Fibroblast of skin of back (primary cell): Measurements from ENCODE around the gene GPR161.

ENCODE experiments used
- DNase-seq: peaks from one replicate; pipeline ENCODE4 v3.0.0-alpha.2; 2013

The GPR161 gene

DNA sequence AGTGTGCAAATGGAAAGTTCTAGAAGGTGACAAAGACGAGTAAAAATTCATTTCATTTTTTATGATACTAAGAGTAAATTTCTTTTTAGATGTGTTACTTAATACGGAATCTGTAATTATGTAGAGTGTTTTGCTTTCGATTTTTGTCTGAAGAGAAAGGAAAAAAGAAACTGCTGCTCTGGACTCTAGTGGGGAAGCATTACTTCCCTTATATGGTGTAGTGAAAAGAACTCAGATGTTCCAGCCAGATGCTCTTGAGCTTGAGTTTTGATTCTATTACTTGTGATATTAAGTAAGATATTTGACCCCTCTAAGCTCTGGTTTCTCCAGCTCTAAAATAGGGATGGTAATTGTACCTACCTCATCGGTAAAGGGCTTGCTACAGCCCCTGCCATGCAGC, 12.2 kb upstream of the GPR161 start:
- no peak for DNase-seq

GRCh38 chr1:168146626-168147025, 9.9 kb upstream of the GPR161 start:
- no peak for DNase-seq

GRCh38 chr1:168146160-168146539, 9.4 kb upstream of the GPR161 start:
- no peak for DNase-seq

GRCh38 chr1:168145184-168146159, 8.7 kb upstream of the GPR161 start:
- DNase-seq: peak; percentile 77

GRCh38 chr1:168141871-168142385, 5.2 kb upstream of the GPR161 start:
- DNase-seq: no peak

DNA sequence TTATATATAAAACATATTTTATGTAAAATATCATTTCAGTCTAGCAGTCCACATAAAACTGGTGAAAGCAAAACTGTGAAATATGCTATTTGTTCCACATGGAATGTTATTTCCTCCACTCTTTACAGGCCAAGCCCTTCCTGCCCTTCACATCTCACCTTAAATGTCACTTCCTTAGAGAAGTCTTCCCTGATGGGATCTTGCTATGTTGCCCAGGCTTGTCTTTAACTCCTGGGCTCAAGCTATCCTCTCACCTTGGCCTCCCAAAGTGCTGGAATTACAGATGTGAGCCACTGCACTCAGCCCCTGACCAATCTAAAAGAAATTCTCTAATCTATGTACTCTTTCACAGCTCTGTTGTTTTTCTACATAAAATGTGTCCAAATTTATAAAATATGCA, 2.3 kb upstream of the GPR161 start:
- DNase-seq: no peak

DNA sequence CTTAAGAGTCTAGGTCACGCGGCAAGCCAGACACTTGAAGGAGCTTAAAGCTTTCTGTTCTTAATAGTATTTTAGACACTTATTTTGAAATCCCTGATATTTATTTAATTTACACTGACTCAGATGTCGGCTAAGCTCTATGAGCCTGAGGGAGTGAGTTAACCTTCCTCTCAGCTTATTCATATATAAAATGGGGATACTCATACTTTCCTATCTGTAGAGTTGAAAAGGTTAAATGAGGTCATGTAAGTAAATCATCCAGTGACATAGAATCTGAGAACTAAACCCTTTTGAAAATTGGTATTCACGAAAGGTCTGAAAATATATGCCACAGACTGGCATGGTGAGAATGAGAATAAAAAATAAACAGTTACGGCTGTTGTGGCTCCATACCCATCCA, 1.4 kb upstream of the GPR161 start:
- DNase-seq: peak; percentile 48

DNA sequence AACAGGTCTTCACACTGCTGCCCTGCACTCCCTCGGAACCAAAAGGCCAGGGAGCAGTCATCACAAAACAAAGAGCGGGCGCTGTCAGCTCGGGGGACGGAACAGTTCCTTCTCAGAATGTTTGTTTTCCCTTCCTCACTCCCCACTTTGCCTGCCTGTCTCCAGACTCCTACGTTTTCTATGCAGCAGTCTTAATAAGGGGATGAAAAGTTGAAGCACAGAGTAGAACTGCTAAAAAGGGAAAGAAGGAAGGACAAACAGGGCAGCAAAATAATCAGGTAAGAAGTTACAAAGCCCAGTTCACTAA, 738 bp upstream of the GPR161 start:
- peak; percentile 42 for DNase-seq

DNA sequence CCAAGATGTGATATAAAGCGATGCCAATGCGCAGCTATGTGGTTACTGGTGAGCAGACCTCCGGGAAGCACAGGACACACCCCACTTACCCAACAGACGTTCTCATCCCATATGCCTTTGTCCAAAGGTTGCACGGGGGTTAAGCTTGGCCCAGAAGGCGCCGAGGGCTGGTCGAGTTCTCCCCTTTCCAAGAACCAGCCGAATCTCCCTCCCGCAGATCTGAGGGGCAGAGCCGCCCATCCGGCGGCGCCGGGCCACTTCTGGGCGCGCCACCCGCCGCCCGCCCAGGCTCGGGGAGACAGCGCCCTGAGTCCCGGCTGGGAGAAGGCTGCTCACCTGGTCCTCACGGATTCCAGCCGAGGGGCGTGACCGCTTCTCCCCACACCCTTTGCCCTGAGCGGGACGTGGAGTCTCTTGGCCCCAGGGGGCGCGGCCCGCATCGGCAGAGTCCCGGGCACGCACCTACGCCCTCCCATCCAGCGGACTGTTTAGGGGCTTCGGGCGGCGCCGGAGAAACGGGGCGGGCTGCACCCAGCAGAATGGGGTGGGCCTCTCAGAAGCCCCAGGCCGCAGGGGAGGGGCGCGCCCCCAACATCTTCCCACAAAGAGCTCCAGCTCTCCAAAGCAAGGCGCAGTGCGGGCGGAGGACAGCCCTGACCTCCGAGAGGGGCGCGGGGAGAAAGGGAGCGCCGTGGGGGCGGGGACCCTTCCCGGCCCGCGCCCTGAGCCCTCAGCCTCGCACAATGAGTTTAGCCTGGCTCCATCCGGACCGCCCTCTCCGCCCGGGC, 615 bp downstream of the GPR161 start:
- DNase-seq: no peak

GRCh38 chr1:168135116-168135920, 1.4 kb downstream of the GPR161 start:
- no peak for DNase-seq

GRCh38 chr1:168134642-168135041, 2.1 kb downstream of the GPR161 start:
- no peak for DNase-seq

DNA sequence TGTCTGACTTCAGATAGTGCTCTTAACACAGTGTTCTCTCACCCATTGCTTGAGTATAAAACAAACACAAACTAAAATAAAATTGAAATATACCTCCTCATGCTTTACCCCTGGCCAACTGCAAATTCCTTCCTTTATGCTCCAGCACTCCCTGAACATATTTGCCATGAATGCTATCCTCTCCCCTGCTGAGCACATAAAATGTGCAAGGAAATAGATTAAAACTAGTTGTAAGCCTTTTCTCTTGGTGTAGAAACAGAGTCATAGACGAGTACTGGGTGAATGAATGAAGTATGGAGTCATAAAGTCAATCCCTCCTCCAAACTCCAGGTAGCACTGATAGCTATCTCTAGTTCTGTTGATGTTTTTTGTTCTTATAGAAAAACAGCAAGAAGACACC, 2.6 kb downstream of the GPR161 start:
- DNase-seq: no peak

- no peak for DNase-seq
Observed at GRCh38 chr1:168129933-168130332, 6.8 kb downstream of the GPR161 start.

GRCh38 chr1:168127503-168127902, 9.2 kb downstream of the GPR161 start:
- DNase-seq: no peak

GRCh38 chr1:168125051-168125450, 11.7 kb downstream of the GPR161 start:
- no peak for DNase-seq

DNA sequence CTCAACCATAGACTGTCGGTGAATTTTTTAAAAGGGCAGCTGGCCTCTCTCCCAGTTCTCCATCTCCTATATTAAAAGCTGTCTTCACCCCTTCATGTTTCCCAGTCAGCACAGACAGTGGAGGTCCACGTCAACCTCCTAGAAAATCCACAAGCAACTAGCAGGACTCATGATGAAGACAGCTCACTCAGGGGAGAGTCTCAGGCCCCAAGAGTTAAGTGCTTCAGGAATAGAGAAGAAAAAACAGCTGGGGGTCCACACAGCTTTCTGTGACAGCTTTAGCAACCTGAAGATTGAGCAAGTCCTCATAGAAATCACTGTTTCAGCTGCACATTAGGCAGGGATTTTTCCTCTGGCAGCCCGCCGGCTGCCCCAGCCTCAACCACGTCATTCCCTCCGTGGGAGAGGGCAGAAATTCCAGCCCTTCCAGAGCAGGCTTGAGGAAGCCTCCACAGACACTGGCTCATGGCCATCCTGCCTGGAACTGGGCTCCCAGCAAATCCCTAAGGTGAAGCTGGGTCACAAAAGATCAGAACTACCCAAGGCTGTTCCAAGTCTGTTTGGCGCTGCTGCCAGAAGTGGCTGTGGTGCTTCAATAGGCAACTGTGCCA, 15.2 kb downstream of the GPR161 start:
- peak; percentile 88 for DNase-seq

GRCh38 chr1:168119750-168120149, 17.0 kb downstream of the GPR161 start:
- DNase-seq: no peak

DNA sequence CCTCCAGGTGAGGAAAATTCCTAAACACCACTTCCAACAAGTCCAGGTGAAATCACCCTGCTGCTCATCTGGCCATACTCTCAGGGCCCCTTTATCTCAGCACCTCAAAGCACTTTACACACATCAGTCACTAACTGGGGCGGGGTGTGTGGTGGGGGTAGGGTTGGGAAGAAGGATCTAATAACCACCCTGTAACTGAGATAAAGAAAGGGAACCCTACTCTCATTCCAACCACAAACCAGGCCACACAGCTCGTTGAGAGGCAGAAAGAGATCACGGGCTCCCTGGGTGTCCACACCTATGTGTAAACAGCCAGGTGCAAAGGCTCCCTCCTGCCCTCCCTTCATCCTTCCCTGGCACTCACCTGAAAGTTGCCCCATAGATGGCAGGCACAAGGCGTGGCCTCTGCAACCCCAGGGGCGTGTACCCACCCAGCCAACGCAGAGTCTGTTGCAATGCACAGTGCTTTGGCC, 20.4 kb downstream of the GPR161 start:
- DNase-seq: no peak

GRCh38 chr1:168114845-168115244, 21.9 kb downstream of the GPR161 start:
- no peak for DNase-seq

DNA sequence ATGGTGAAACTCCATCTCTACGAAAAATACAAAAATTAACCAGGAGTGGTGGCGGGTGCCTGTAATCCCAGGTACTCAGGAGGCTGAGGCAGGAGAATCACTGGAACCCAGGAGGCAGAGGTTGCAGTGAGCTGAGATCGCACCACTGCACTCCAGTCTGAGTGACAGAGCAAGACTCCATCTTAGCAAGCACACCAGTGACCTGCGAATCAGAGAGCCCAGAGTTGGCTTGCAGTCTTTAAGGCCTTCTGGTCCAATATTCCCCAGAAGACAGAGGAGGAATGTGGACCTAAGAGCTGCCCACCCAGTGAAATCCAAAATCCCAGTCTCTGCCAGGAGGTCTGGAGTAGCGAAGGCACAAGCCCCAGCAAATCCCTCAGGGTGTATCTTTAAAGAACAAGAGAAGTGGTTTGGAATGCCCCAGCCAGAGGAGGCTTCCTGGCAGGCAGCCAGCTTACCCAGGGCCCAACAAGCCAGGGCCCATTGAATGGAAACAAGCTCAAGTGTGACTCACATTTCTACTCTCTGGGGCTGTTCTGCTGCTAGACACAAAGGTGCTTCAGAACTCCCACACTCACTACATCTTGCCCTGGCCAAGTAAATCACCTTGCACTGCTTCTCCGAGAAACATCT, 23.9 kb downstream of the GPR161 start:
- DNase-seq: peak; percentile 85

GRCh38 chr1:168110896-168111545, 25.7 kb downstream of the GPR161 start:
- DNase-seq: no peak
